ENCODE measurements around the gene GSN.

GRCh38 chr9:121262423-121262822 lies 5.5 kb upstream of the GSN start:
- TF ChIP-seq EZH2 (IDR thresholded peaks at IDR 0.05; ENCODE audit: borderline replicate concordance, low read length), result no peak
- TF ChIP-seq CTCF (conservative IDR thresholded peaks at IDR 0.05 in 1 of 2, IDR thresholded peaks at IDR 0.05 in 1 of 2; ENCODE audit: extremely low read depth in 1 of 2, insufficient read depth in 1 of 2, low read depth in 1 of 2, low read length in 2 of 2), result no peak
